ENCODE measurements around the gene NXN.

- TF ChIP-seq, protein P1, sequence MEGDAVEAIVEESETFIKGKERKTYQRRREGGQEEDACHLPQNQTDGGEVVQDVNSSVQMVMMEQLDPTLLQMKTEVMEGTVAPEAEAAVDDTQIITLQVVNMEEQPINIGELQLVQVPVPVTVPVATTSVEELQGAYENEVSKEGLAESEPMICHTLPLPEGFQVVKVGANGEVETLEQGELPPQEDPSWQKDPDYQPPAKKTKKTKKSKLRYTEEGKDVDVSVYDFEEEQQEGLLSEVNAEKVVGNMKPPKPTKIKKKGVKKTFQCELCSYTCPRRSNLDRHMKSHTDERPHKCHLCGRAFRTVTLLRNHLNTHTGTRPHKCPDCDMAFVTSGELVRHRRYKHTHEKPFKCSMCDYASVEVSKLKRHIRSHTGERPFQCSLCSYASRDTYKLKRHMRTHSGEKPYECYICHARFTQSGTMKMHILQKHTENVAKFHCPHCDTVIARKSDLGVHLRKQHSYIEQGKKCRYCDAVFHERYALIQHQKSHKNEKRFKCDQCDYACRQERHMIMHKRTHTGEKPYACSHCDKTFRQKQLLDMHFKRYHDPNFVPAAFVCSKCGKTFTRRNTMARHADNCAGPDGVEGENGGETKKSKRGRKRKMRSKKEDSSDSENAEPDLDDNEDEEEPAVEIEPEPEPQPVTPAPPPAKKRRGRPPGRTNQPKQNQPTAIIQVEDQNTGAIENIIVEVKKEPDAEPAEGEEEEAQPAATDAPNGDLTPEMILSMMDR (IDR thresholded peaks at IDR 0.05; ENCODE audit: low read depth, low read length, poor library complexity, severe bottlenecking), result no peak
- TF ChIP-seq EZH2phosphoT487 (IDR thresholded peaks at IDR 0.05; ENCODE audit: borderline replicate concordance, low read length), result no peak
These were observed 46.4 kb upstream of the NXN start for GRCh38 chr17:1025733-1026598.
